ENCODE data around the gene PROC.

DNA sequence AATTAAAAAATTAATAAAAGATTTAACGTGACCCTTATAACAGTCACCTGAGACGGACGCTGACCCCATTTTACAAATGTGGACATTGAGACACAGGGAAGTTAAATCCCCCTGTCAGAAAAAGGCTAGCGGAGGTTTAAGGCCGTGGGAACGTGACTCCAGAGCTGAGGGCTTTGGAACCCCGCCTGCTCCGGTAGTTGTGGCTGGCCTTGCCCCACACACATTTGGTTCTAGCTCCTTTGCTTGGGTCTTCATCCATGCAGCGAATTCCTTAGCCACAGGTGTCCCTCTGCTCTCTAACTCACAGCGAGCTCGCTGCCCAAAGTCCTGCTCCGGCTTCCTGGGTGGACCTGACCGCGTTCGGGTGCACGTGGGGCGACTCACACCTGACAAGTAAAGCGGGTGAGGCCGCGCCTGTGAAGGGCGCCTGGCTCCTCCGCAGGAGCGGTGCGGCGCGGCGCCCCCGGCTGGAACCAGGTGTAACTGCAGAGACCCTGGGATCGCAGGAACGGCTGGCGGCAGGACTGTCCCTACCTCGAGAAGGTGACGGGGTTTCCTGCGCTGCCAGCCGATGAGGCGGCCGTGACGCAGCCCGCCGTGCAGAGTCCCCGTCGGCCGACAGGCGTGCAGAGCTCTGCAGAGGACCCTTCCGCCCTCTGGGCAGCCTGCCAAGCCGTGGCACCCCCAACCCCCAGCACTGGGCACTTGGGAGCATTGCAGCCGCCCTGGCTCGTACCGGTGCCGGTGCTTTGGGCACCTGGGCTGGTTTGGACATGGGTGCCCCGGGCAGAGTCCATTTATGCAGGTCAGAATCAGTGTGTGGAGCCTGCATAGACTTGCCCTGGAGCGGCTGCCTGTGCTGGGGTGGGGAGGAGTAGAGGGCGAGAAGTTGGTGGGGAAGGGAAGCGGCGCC lies 2.4 kb upstream of the PROC start:
- TF ChIP-seq EZH2 (IDR thresholded peaks at IDR 0.05; ENCODE audit: borderline replicate concordance, low read depth, low read length): no peak
- TF ChIP-seq TFAM (CRISPR knock-in tag; conservative IDR thresholded peaks at IDR 0.05): no peak
- TF ChIP-seq ARHGAP35 (IDR thresholded peaks at IDR 0.05; ENCODE audit: partially characterized antibody): no peak
- no peak for TF ChIP-seq CBX8 (IDR thresholded peaks at IDR 0.05; ENCODE audit: borderline replicate concordance, extremely low read depth, low read depth, low read length, poor library complexity, severe bottlenecking)
- TF ChIP-seq MED1 (CRISPR knock-in tag; IDR thresholded peaks at IDR 0.05; ENCODE audit: borderline replicate concordance): no peak
- TF ChIP-seq, protein P1, sequence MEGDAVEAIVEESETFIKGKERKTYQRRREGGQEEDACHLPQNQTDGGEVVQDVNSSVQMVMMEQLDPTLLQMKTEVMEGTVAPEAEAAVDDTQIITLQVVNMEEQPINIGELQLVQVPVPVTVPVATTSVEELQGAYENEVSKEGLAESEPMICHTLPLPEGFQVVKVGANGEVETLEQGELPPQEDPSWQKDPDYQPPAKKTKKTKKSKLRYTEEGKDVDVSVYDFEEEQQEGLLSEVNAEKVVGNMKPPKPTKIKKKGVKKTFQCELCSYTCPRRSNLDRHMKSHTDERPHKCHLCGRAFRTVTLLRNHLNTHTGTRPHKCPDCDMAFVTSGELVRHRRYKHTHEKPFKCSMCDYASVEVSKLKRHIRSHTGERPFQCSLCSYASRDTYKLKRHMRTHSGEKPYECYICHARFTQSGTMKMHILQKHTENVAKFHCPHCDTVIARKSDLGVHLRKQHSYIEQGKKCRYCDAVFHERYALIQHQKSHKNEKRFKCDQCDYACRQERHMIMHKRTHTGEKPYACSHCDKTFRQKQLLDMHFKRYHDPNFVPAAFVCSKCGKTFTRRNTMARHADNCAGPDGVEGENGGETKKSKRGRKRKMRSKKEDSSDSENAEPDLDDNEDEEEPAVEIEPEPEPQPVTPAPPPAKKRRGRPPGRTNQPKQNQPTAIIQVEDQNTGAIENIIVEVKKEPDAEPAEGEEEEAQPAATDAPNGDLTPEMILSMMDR (IDR thresholded peaks at IDR 0.05 in 2 of 3, conservative IDR thresholded peaks at IDR 0.05 in 1 of 3; ENCODE audit: insufficient read depth in 2 of 3, low read depth in 1 of 3, low read length in 3 of 3): peak; percentile 80 to 90 (median 81)
- no peak for TF ChIP-seq POLR2H (tag; IDR thresholded peaks at IDR 0.05; ENCODE audit: low read depth)
- TF ChIP-seq POLR2A (conservative IDR thresholded peaks at IDR 0.05): no peak
- TF ChIP-seq TSC22D4 (tag; IDR thresholded peaks at IDR 0.05): no peak
- peak; percentile 55 for TF ChIP-seq SMC3 (conservative IDR thresholded peaks at IDR 0.05; ENCODE audit: insufficient read depth, low read depth, low read length)
- TF ChIP-seq, protein P2, sequence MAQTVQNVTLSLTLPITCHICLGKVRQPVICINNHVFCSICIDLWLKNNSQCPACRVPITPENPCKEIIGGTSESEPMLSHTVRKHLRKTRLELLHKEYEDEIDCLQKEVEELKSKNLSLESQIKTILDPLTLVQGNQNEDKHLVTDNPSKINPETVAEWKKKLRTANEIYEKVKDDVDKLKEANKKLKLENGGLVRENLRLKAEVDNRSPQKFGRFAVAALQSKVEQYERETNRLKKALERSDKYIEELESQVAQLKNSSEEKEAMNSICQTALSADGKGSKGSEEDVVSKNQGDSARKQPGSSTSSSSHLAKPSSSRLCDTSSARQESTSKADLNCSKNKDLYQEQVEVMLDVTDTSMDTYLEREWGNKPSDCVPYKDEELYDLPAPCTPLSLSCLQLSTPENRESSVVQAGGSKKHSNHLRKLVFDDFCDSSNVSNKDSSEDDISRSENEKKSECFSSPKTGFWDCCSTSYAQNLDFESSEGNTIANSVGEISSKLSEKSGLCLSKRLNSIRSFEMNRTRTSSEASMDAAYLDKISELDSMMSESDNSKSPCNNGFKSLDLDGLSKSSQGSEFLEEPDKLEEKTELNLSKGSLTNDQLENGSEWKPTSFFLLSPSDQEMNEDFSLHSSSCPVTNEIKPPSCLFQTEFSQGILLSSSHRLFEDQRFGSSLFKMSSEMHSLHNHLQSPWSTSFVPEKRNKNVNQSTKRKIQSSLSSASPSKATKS (CRISPR knock-in tag; IDR thresholded peaks at IDR 0.05): no peak
- no peak for TF ChIP-seq ZSCAN32 (CRISPR knock-in tag; IDR thresholded peaks at IDR 0.05)
- TF ChIP-seq, protein P3, sequence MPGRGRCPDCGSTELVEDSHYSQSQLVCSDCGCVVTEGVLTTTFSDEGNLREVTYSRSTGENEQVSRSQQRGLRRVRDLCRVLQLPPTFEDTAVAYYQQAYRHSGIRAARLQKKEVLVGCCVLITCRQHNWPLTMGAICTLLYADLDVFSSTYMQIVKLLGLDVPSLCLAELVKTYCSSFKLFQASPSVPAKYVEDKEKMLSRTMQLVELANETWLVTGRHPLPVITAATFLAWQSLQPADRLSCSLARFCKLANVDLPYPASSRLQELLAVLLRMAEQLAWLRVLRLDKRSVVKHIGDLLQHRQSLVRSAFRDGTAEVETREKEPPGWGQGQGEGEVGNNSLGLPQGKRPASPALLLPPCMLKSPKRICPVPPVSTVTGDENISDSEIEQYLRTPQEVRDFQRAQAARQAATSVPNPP (IDR thresholded peaks at IDR 0.05; ENCODE audit: borderline replicate concordance, insufficient read depth, insufficient read length): no peak
